A673 (cell line): ENCODE results near the gene TPST1.
"Not testable (repeated sequence)": the region's sequence is repeated elsewhere in the genome, so short reads cannot be mapped to it uniquely, and the experiment has no call there.

Experiments used
- CTCF ChIP-seq: fragments of 300-800, 200-600 bp; sonication (generic); conservative IDR thresholded peaks from 2 replicates; pipeline ENCODE4 v1.5.1; 2017; ENCODE audit warnings: low read depth, mild to moderate bottlenecking, antibody characterized with exemption, low read length, moderate library complexity, mixed read lengths
- EZH2 ChIP-seq: fragments of 200-600 bp; sonication (generic); IDR thresholded peaks from 2 replicates; pipeline ENCODE4 v1.6.1; 2017; ENCODE audit warnings: borderline replicate concordance, low read depth, mild to moderate bottlenecking, mixed read lengths, antibody characterized with exemption, low read length; ENCODE audit not compliant: poor library complexity, severe bottlenecking

- not testable (repeated sequence) for TF ChIP-seq CTCF, EZH2
Observed at GRCh38 chr7:66396052-66396451, 190.9 kb downstream of the TPST1 start.
